Naive thymus-derived CD8-positive, alpha-beta T cell (primary cell): ENCODE measurements around the gene CPT1B. TPM values are rescaled to one million over a fixed set of nuclear protein-coding genes. Genes with fewer than 3 reads are reported as not detected.
A peak's percentile ranks its signal among the peaks of the same experiment; 100 is the strongest.
"Not testable (repeated sequence)": the region's sequence is repeated elsewhere in the genome, so short reads cannot be mapped to it uniquely, and the experiment has no call there.

Experiments used
- ATAC-seq, 2 donors: fragments of 150-1000 bp; cut with Tn5 transposase in 1 of 2; sonication (Bioruptor Pico), chemical (Tn5 transposase) in 1 of 2; 1 replicate in 1 of 2; 2 replicates in 1 of 2; pipeline ENCODE4 v1.10.0; 2021; ENCODE audit warnings: mild to moderate bottlenecking in 2 of 2, moderate library complexity in 2 of 2
- POLR2A ChIA-PET: fragments of 350-600 bp; sonication (Branson Sonifier 250); formaldehyde crosslinking; loops from one replicate; lab custom pipeline; 2021; ENCODE audit warnings: antibody characterized with exemption; lab: Charles Lee
- DNase-seq, 10 donors: peaks; one replicate each; pipeline versions ENCODE4 v3.0.0 to v3.0.0-alpha.2; 2020 to 2022
- H3K27ac Mint-ChIP-seq, 10 donors: one replicate each; pipeline ENCODE4 v1.8.0; 2020 to 2022; ENCODE audit warnings: mild to moderate bottlenecking in 10 of 10, mixed read lengths in 10 of 10, moderate library complexity in 4 of 10, inconsistent platforms in 1 of 10
- H3K27me3 Mint-ChIP-seq, 5 donors: one replicate each; pipeline ENCODE4 v1.8.0; 2021 to 2022; ENCODE audit warnings: mixed read lengths in 5 of 5
- H3K36me3 Mint-ChIP-seq, 3 donors: one replicate each; pipeline ENCODE4 v1.8.0; 2020 to 2022; ENCODE audit warnings: mixed read lengths in 3 of 3, mild to moderate bottlenecking in 2 of 3, inconsistent platforms in 1 of 3
- H3K4me1 Mint-ChIP-seq, 4 donors: one replicate each; pipeline ENCODE4 v1.8.0; 2021 to 2022; ENCODE audit warnings: mixed read lengths in 4 of 4
- H3K4me3 Mint-ChIP-seq, 10 donors: one replicate each; pipeline ENCODE4 v1.8.0; 2020 to 2022; ENCODE audit warnings: mild to moderate bottlenecking in 10 of 10, mixed read lengths in 10 of 10, moderate library complexity in 6 of 10, inconsistent platforms in 1 of 10
- H3K9me3 Mint-ChIP-seq, 9 donors: one replicate each; pipeline ENCODE4 v1.8.0; 2020 to 2022; ENCODE audit warnings: mixed read lengths in 9 of 9, mild to moderate bottlenecking in 3 of 9, inconsistent platforms in 1 of 9, moderate library complexity in 1 of 9
- polyA plus RNA-seq, 3 donors: library from polyadenylated mRNA; unstranded; fragments of 300-500 nt; fragmentation: Illumina TruSeq; gene quantifications; one replicate each; pipeline ENCODE4 v1.2.3, GENCODE V29; 2021
- total RNA-seq, 8 experiments: library from RNA in 2 of 8; stranded (reverse) in 2 of 8; gene quantifications; one replicate each; pipeline ENCODE4 v1.2.3 and lab custom pipeline; 2021 to 2026

Gene CPT1B
- total and polyA plus RNA-seq, 5 experiments from 2014 or later = 0.23 to 97.5 (median 48.0) TPM; not detected in 1

GRCh38 chr22:50547263-50547985 lies 30.8 kb downstream of the CPT1B start:
- Mint-ChIP-seq H3K27me3 (no peaks in the 10 kb centered on the region), H3K36me3 (no peaks in the 10 kb centered on the region), H3K9me3 (no peaks in the 10 kb centered on the region), H3K4me1 (peaks cover 21 to 54% (median 46%) of the 10 kb centered on the region in 4 donors), H3K4me3 (peak overlapping the region in 7 of 10 donors; percentile 14 to 81 (median 56)), H3K27ac (peak overlapping the region in 6 of 10 donors; percentile 40 to 86 (median 77))
- DNase-seq (no peak), ATAC-seq (no peak)
- POLR2A ChIA-PET = interaction anchor here (0.5 to 6.7 kb wide), 13 partner anchors 8 to 232 kb away, joined by 3 to 72 read pairs (median 6); partner anchors contain the start of genes LMF2, NCAPH2, PPP6R2 and SCO2

- H3K27ac Mint-ChIP-seq = peak overlapping the region in 8 of 10 donors; percentile 22 to 93 (median 58)
- H3K4me3 Mint-ChIP-seq = peak overlapping the region in 8 of 10 donors; percentile 11 to 75 (median 52)
- no peaks in the 10 kb centered on the region for H3K9me3 Mint-ChIP-seq
- H3K4me1 Mint-ChIP-seq = peaks cover 21 to 63% (median 45%) of the 10 kb centered on the region in 4 donors
- no peak for DNase-seq
- POLR2A ChIA-PET = interaction anchor here (0.5 to 6.7 kb wide), 8 partner anchors 7 to 233 kb away, joined by 3 to 72 read pairs (median 20); partner anchors contain the start of genes LMF2, NCAPH2, SCO2 and TYMP
- no peak for ATAC-seq
- no peaks in the 10 kb centered on the region for H3K36me3 Mint-ChIP-seq
- H3K27me3 Mint-ChIP-seq = no peaks in the 10 kb centered on the region
Observed at GRCh38 chr22:50546326-50547262, 31.6 kb downstream of the CPT1B start.

- ATAC-seq (peak; percentile 10 to 33), DNase-seq (no peak)
- Mint-ChIP-seq H3K36me3 (no peaks in the 10 kb centered on the region), H3K4me3 (peak within 1 kb of the TSS; percentile 16 to 75 (median 66)), H3K4me1 (peaks cover 18 to 66% (median 40%) of the 10 kb centered on the region in 4 donors), H3K27me3 (no peaks in the 10 kb centered on the region), H3K27ac (peak within 1 kb of the TSS; percentile 31 to 93 (median 78)), H3K9me3 (no peaks in the 10 kb centered on the region)
- POLR2A ChIA-PET = interaction anchor here (0.6 to 3.1 kb wide), 6 partner anchors 13 to 122 kb away, joined by 3 to 15 read pairs (median 6); partner anchors contain the start of genes SCO2 and TYMP
Observed at GRCh38 chr22:50545522-50546325, 32.5 kb downstream of the CPT1B start, which contains the start of gene KLHDC7B. TSS of gene KLHDC7B (plus strand) at chr22:50545899. CDS start at chr22:50546244, 345 bp downstream.

GRCh38 chr22:50544746-50545253 lies 33.4 kb downstream of the CPT1B start:
- no peaks in the 10 kb centered on the region for H3K9me3 Mint-ChIP-seq
- no peaks in the 10 kb centered on the region for H3K36me3 Mint-ChIP-seq
- H3K27me3 Mint-ChIP-seq = no peaks in the 10 kb centered on the region
- ATAC-seq (no peak), DNase-seq (no peak)
- H3K4me3 Mint-ChIP-seq = peak overlapping the region in 8 of 10 donors; percentile 16 to 74 (median 66)
- H3K4me1 Mint-ChIP-seq = peaks cover 12 to 63% (median 35%) of the 10 kb centered on the region in 4 donors
- POLR2A ChIA-PET = interaction anchor here (0.9 to 3.1 kb wide), 5 partner anchors 12 to 77 kb away, joined by 4 to 15 read pairs (median 7); partner anchors contain the start of genes SCO2 and TYMP
- peak overlapping the region in 9 of 10 donors; percentile 5 to 93 (median 56) for H3K27ac Mint-ChIP-seq

GRCh38 chr22:50544078-50544745 lies 34.0 kb downstream of the CPT1B start:
- peak; percentile 53 to 58 for ATAC-seq
- Mint-ChIP-seq H3K27ac (peak overlapping the region in 9 of 10 donors; percentile 31 to 83 (median 73)), H3K4me3 (peak overlapping the region; percentile 54 to 74 (median 66)), H3K4me1 (peaks cover 13 to 65% (median 35%) of the 10 kb centered on the region in 4 donors), H3K9me3 (no peaks in the 10 kb centered on the region), H3K36me3 (no peaks in the 10 kb centered on the region), H3K27me3 (no peaks in the 10 kb centered on the region)
- POLR2A ChIA-PET = interaction anchor here (1.0 to 3.1 kb wide), 5 partner anchors 12 to 77 kb away, joined by 3 to 15 read pairs (median 7); partner anchors contain the start of genes SCO2 and TYMP
- DNase-seq = peak; percentile 65 to 84 (median 72)

GRCh38 chr22:50542416-50542927 lies 35.8 kb downstream of the CPT1B start:
- Mint-ChIP-seq H3K9me3 (no peaks in the 10 kb centered on the region), H3K27me3 (no peaks in the 10 kb centered on the region), H3K36me3 (no peaks in the 10 kb centered on the region), H3K27ac (peak overlapping the region in 7 of 10 donors; percentile 8 to 100 (median 85)), H3K4me3 (peak overlapping the region in 9 of 10 donors; percentile 3 to 65 (median 49)), H3K4me1 (peaks cover 15 to 73% (median 40%) of the 10 kb centered on the region in 4 donors)
- ATAC-seq = no peak
- DNase-seq = no peak
- POLR2A ChIA-PET = interaction anchor here (1.2 kb wide), 1 partner anchor 17 kb away, joined by 3 read pairs; the partner anchor contains the start of gene SCO2

GRCh38 chr22:50541667-50542026 lies 36.6 kb downstream of the CPT1B start:
- not testable (repeated sequence) for ATAC-seq, H3K27me3 Mint-ChIP-seq, H3K36me3 Mint-ChIP-seq, H3K9me3 Mint-ChIP-seq, DNase-seq
- POLR2A ChIA-PET = interaction anchor here (0.7 to 7.5 kb wide), 4 partner anchors 9 to 79 kb away, joined by 5 to 121 read pairs (median 22); partner anchors contain the start of genes SCO2 and TYMP
- H3K4me3 Mint-ChIP-seq = peak overlapping the region in 1 of 10 donors; percentile 65
- H3K27ac Mint-ChIP-seq = peak overlapping the region in 9 of 10 donors; percentile 20 to 100 (median 71)
- peaks cover 13 to 75% (median 40%) of the 10 kb centered on the region in 4 donors for H3K4me1 Mint-ChIP-seq

- H3K4me3 Mint-ChIP-seq = peak overlapping the region in 3 of 10 donors; percentile 14 to 54 (median 15)
- no peaks in the 10 kb centered on the region for H3K27me3 Mint-ChIP-seq
Observed at GRCh38 chr22:50540381-50540780, 37.8 kb downstream of the CPT1B start.

GRCh38 chr22:50537765-50538164 lies 40.5 kb downstream of the CPT1B start:
- H3K4me1 Mint-ChIP-seq = peaks cover 10 to 70% (median 22%) of the 10 kb centered on the region in 4 donors
- peak overlapping the region; percentile 63 to 100 (median 86) for H3K27ac Mint-ChIP-seq
- H3K36me3 Mint-ChIP-seq = no peaks in the 10 kb centered on the region
- H3K27me3 Mint-ChIP-seq = peaks cover 0 to 4% (median 0%) of the 10 kb centered on the region in 5 donors
- ATAC-seq (no peak), DNase-seq (no peak)
- H3K4me3 Mint-ChIP-seq = peak overlapping the region in 4 of 10 donors; percentile 11 to 65 (median 34)
- POLR2A ChIA-PET = interaction anchor here (0.9 to 7.5 kb wide), 4 partner anchors 11 to 93 kb away, joined by 3 to 121 read pairs (median 10); partner anchors contain the start of genes CHKB, SCO2 and TYMP
- H3K9me3 Mint-ChIP-seq = no peaks in the 10 kb centered on the region

More at GRCh38 chr22:50540381-50540780, 37.8 kb downstream of the CPT1B start:
- Mint-ChIP-seq H3K4me1 (peaks cover 8 to 66% (median 33%) of the 10 kb centered on the region in 4 donors), H3K9me3 (no peaks in the 10 kb centered on the region), H3K27ac (peak overlapping the region; percentile 65 to 100 (median 89)), H3K36me3 (no peaks in the 10 kb centered on the region)
- POLR2A ChIA-PET = interaction anchor here (0.6 to 7.5 kb wide), 11 partner anchors 7 to 197 kb away, joined by 3 to 121 read pairs (median 17); partner anchors contain the start of genes CHKB, LMF2, NCAPH2 and SCO2
- DNase-seq (no peak), ATAC-seq (no peak)

- peaks cover 9 to 59% (median 25%) of the 10 kb centered on the region in 4 donors for H3K4me1 Mint-ChIP-seq
- no peak overlapping the region for H3K4me3 Mint-ChIP-seq
- H3K27me3 Mint-ChIP-seq = peaks cover 0 to 8% (median 0%) of the 10 kb centered on the region in 5 donors
- ATAC-seq (no peak), DNase-seq (no peak)
- peak overlapping the region in 2 of 10 donors; percentile 37 to 100 for H3K27ac Mint-ChIP-seq
- no peaks in the 10 kb centered on the region for H3K36me3 Mint-ChIP-seq
- no peaks in the 10 kb centered on the region for H3K9me3 Mint-ChIP-seq
- POLR2A ChIA-PET = interaction anchor here (0.6 to 7.5 kb wide), 5 partner anchors 9 to 409 kb away, joined by 3 to 121 read pairs (median 5); partner anchors contain the start of genes SCO2 and TYMP
Observed at GRCh38 chr22:50536226-50536625, 42.0 kb downstream of the CPT1B start.
